ENCODE measurements around the gene KRT76. TPM values are rescaled to one million over a fixed set of nuclear protein-coding genes. Genes with fewer than 3 reads are reported as not detected.

Gene KRT76
- polyA plus RNA-seq, 1 of the 3 experiments (the other 2 are of a cell fraction), result not detected

DNA sequence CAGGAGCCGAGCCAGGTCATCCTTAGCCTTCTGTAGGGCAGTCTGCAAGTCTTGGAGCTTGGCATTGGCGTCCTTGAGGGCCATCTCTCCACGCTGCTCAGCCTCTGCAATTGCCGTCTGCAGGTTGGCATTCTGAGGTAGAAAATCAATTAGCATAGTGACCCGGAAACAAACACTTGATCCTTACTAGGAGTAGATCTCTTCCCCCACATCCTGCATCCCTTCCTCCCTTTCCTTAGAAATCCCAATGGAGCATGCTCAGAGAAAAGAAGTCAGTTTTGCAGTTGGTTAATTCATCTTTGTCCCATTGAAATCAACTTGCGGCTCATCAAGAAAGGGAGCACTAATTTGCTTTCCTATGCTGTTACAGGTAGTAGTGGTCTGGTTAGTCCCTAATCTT lies 6.1 kb downstream of the KRT76 start:
- Histone ChIP-seq H2AFZ (ENCODE audit: low read depth) (no peak overlapping the region), H3K4me2 (no peak overlapping the region), H3K9ac (no peak overlapping the region), H3K79me2 (ENCODE audit: insufficient read depth) (no peaks in the 10 kb centered on the region), H3K4me3 (ENCODE audit: low read depth in 2 of 2, low read length in 1 of 2) (no peak overlapping the region), H3F3A (replicated peaks; ENCODE audit: insufficient read depth) (no peaks in the 10 kb centered on the region), H3K27me3 (ENCODE audit: insufficient read depth) (peaks cover 41% of the 10 kb centered on the region), H3K36me3 (replicated peaks in 1 of 2; ENCODE audit: control insufficient read depth in 1 of 2, insufficient read depth in 2 of 2, low read length in 1 of 2) (no peaks in the 10 kb centered on the region), H4K20me1 (ENCODE audit: insufficient read depth) (no peaks in the 10 kb centered on the region), H3K4me1 (ENCODE audit: control insufficient read depth in 1 of 2, insufficient read depth in 2 of 2, low read depth in 1 of 2, low read length in 1 of 2) (no peaks in the 10 kb centered on the region), H3K9me3 (no peaks in the 10 kb centered on the region), H3K9me2 (no peaks in the 10 kb centered on the region), H3K27ac (ENCODE audit: low read depth in 2 of 2, low read length in 1 of 2) (no peak overlapping the region)
- WGBS (ENCODE audit: low lambda C conversion rate), result 26% methylated on average over 6 of the region's 6 CpGs
- ChIA-PET POLR2A (no interaction called here), CTCF (no interaction called here)
- DNase-seq, result no peak
- TF ChIP-seq TAF1 (IDR thresholded peaks at IDR 0.05; ENCODE audit: borderline replicate concordance, low read depth, low read length), result no peak
- no peak for TF ChIP-seq FOXM1 (IDR thresholded peaks at IDR 0.05; ENCODE audit: low read depth)
- TF ChIP-seq EP300 (IDR thresholded peaks at IDR 0.05; ENCODE audit: borderline replicate concordance in 1 of 2, low read depth in 1 of 2, low read length in 1 of 2), result no peak
- TF ChIP-seq NRF1 (IDR thresholded peaks at IDR 0.05; ENCODE audit: low read depth, low read length), result no peak
- no peak for TF ChIP-seq CHD2 (IDR thresholded peaks at IDR 0.05; ENCODE audit: low read length, partially characterized antibody)
- TF ChIP-seq SMC3 (IDR thresholded peaks at IDR 0.05; ENCODE audit: low read depth, low read length), result no peak
- no peak for TF ChIP-seq TCF12 (IDR thresholded peaks at IDR 0.05)
- no peak for TF ChIP-seq ZBTB33 (IDR thresholded peaks at IDR 0.05; ENCODE audit: borderline replicate concordance, low read depth)
- TF ChIP-seq, protein P1, sequence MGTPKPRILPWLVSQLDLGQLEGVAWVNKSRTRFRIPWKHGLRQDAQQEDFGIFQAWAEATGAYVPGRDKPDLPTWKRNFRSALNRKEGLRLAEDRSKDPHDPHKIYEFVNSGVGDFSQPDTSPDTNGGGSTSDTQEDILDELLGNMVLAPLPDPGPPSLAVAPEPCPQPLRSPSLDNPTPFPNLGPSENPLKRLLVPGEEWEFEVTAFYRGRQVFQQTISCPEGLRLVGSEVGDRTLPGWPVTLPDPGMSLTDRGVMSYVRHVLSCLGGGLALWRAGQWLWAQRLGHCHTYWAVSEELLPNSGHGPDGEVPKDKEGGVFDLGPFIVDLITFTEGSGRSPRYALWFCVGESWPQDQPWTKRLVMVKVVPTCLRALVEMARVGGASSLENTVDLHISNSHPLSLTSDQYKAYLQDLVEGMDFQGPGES (IDR thresholded peaks at IDR 0.05; ENCODE audit: low read depth, low read length), result no peak
- no peak for TF ChIP-seq JUND (IDR thresholded peaks at IDR 0.05)
- no peak for TF ChIP-seq GABPA (IDR thresholded peaks at IDR 0.05; ENCODE audit: low read depth)
- no peak for TF ChIP-seq RCOR1 (IDR thresholded peaks at IDR 0.05; ENCODE audit: low read length)
- no peak for TF ChIP-seq FOSL2 (IDR thresholded peaks at IDR 0.05; ENCODE audit: borderline replicate concordance, low read depth)
- TF ChIP-seq ELF1 (IDR thresholded peaks at IDR 0.05), result no peak
- TF ChIP-seq MXI1 (IDR thresholded peaks at IDR 0.05; ENCODE audit: low read depth, low read length), result no peak
- TF ChIP-seq RXRA (IDR thresholded peaks at IDR 0.05; ENCODE audit: borderline replicate concordance, low read depth), result no peak
- TF ChIP-seq EZH2phosphoT487 (IDR thresholded peaks at IDR 0.05; ENCODE audit: borderline replicate concordance, low read depth), result no peak
- no peak for TF ChIP-seq RFX5 (IDR thresholded peaks at IDR 0.05; ENCODE audit: low read length)
- TF ChIP-seq RAD21 (IDR thresholded peaks at IDR 0.05; ENCODE audit: low read length), result no peak

Data from SK-N-SH (cell line).